Endothelial cell of umbilical vein (primary cell): ENCODE data around the gene ZNF23.

Experiments
- CTCF ChIP-seq, 2 donors: IDR thresholded peaks; 1 replicate in 1 of 2; 2 replicates in 1 of 2; pipeline ENCODE4 v1.5.1; 2011; ENCODE audit warnings: low read length in 2 of 2, mild to moderate bottlenecking in 2 of 2, moderate library complexity in 2 of 2, control low read depth in 1 of 2, inconsistent platforms in 1 of 2, low read depth in 1 of 2; ENCODE audit not compliant: insufficient read depth in 1 of 2; ENCODE audit errors: extremely low read depth in 1 of 2
- EZH2 ChIP-seq: IDR thresholded peaks from 2 replicates; pipeline ENCODE4 v1.6.1; 2012; ENCODE audit warnings: borderline replicate concordance, low read depth, mild to moderate bottlenecking, moderate library complexity, low read length, inconsistent platforms; ENCODE audit not compliant: severe bottlenecking
- JUN ChIP-seq: IDR thresholded peaks from 2 replicates; pipeline ENCODE4 v1.6.1; 2011; ENCODE audit warnings: borderline replicate concordance, low read depth; ENCODE audit not compliant: insufficient read length, insufficient read depth
- MAX ChIP-seq: IDR thresholded peaks from 2 replicates; pipeline ENCODE4 v1.6.1; 2011; ENCODE audit not compliant: insufficient read depth, insufficient read length
- POLR2A ChIP-seq: IDR thresholded peaks from 2 replicates; pipeline ENCODE4 v1.6.1; 2012; ENCODE audit warnings: low read depth, mild to moderate bottlenecking, control low read depth, low read length
- POLR2AphosphoS5 ChIP-seq: IDR thresholded peaks from 2 replicates; pipeline ENCODE4 v1.6.1; 2012; ENCODE audit warnings: low read depth, mild to moderate bottlenecking, control low read depth, low read length, moderate library complexity; ENCODE audit not compliant: insufficient read depth

- TF ChIP-seq EZH2 (no peak), MAX (no peak), CTCF (IDR thresholded peaks at IDR 0.05; ENCODE audit: extremely low read depth in 1 of 2, insufficient read depth in 1 of 2, low read depth in 1 of 2, low read length in 2 of 2) (peak; percentile 24 to 54), POLR2AphosphoS5 (no peak), POLR2A (no peak), JUN (no peak)
Measured at GRCh38 chr16:71421911-71422310, 40.1 kb downstream of the ZNF23 start.
